Hepatocyte (in vitro differentiated cells): ENCODE results near the gene NRCAM.

Experiments used
- EZH2 ChIP-seq: fragments of 200-600 bp; sonication (generic); IDR thresholded peaks from 2 replicates; pipeline ENCODE4 v1.6.1; 2016; ENCODE audit warnings: antibody characterized with exemption, mild to moderate bottlenecking, borderline replicate concordance
- EZH2phosphoT487 ChIP-seq: fragments of 200-600 bp; sonication (generic); IDR thresholded peaks from one replicate; pipeline ENCODE4 v1.6.1; 2018; ENCODE audit warnings: antibody characterized with exemption, mild to moderate bottlenecking, low read depth, moderate library complexity; ENCODE audit not compliant: unreplicated experiment, severe bottlenecking
- TF ChIP-seq, protein P1 (sequence below): fragments of 200-600 bp; sonication (generic); IDR thresholded peaks from 2 replicates; pipeline ENCODE4 v1.5.1; 2016; ENCODE audit warnings: antibody characterized with exemption, mild to moderate bottlenecking; ENCODE audit not compliant: poor library complexity

GRCh38 chr7:108415084-108415483 lies 41.2 kb downstream of the NRCAM start:
- TF ChIP-seq, protein P1, sequence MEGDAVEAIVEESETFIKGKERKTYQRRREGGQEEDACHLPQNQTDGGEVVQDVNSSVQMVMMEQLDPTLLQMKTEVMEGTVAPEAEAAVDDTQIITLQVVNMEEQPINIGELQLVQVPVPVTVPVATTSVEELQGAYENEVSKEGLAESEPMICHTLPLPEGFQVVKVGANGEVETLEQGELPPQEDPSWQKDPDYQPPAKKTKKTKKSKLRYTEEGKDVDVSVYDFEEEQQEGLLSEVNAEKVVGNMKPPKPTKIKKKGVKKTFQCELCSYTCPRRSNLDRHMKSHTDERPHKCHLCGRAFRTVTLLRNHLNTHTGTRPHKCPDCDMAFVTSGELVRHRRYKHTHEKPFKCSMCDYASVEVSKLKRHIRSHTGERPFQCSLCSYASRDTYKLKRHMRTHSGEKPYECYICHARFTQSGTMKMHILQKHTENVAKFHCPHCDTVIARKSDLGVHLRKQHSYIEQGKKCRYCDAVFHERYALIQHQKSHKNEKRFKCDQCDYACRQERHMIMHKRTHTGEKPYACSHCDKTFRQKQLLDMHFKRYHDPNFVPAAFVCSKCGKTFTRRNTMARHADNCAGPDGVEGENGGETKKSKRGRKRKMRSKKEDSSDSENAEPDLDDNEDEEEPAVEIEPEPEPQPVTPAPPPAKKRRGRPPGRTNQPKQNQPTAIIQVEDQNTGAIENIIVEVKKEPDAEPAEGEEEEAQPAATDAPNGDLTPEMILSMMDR: no peak
- TF ChIP-seq EZH2: no peak
- no peak for TF ChIP-seq EZH2phosphoT487
